K562 (cell line): ENCODE results near the gene LRFN4. TPM values are rescaled to one million over a fixed set of nuclear protein-coding genes. Genes with fewer than 3 reads are reported as not detected.
A peak's percentile ranks its signal among the peaks of the same experiment; 100 is the strongest.

Experiments used
- AFF1 ChIP-seq, 2 experiments: fragments of 450-650 bp; IDR thresholded peaks; 2 replicates each; pipeline ENCODE4 v1.6.1; 2018; ENCODE audit warnings: mild to moderate bottlenecking in 2 of 2, low read depth in 1 of 2; ENCODE audit not compliant: partially characterized antibody in 2 of 2
- E2F8 ChIP-seq: fragments of 450-650 bp; IDR thresholded peaks from 2 replicates; pipeline ENCODE4 v1.7.1; 2018; ENCODE audit warnings: mild to moderate bottlenecking, low read depth; ENCODE audit not compliant: partially characterized antibody
- EGR1 ChIP-seq: fragments of 450-650 bp; conservative IDR thresholded peaks from 2 replicates; pipeline ENCODE4 v1.6.1; 2017; ENCODE audit warnings: mild to moderate bottlenecking
- ETV6 ChIP-seq, 3 experiments: fragments of 150-350 bp in 1 of 3; sonication (generic) in 1 of 3; formaldehyde crosslinking in 1 of 3; IDR thresholded peaks; 2 replicates each; pipeline versions ENCODE4 v1.6.1 to v1.8.0; 2014 to 2022; ENCODE audit warnings: borderline replicate concordance in 2 of 3, low read depth in 2 of 3, antibody characterized with exemption in 1 of 3, low read length in 1 of 3, mild to moderate bottlenecking in 1 of 3, missing genetic modification reagents in 1 of 3
- IRF1 ChIP-seq: sonication (generic); formaldehyde crosslinking; IDR thresholded peaks from 2 replicates; pipeline ENCODE4 v1.8.0; 2022; ENCODE audit warnings: missing genetic modification reagents, mild to moderate bottlenecking, borderline replicate concordance
- MAFG ChIP-seq: fragments of 450-650 bp; conservative IDR thresholded peaks from 2 replicates; pipeline ENCODE4 v1.6.1; 2016; ENCODE audit warnings: missing genetic modification characterization, missing compliant biosample characterization
- NCOA6 ChIP-seq: fragments of 450-650 bp; IDR thresholded peaks from 2 replicates; pipeline ENCODE4 v1.6.1; 2017; ENCODE audit warnings: mild to moderate bottlenecking
- POLR3G ChIP-seq: IDR thresholded peaks from 2 replicates; pipeline ENCODE4 v1.6.1; 2011; ENCODE audit not compliant: insufficient read length, insufficient replicate concordance; ENCODE audit errors: extremely low read depth
- RCOR1 ChIP-seq, 2 experiments: IDR thresholded peaks; 2 replicates each; pipeline ENCODE4 v1.6.1; 2012; ENCODE audit warnings: low read depth in 2 of 2, low read length in 2 of 2, borderline replicate concordance in 1 of 2, improper control_type of control experiment in 1 of 2
- SIRT6 ChIP-seq: IDR thresholded peaks from one replicate; pipeline ENCODE4 v1.6.1; 2012; ENCODE audit warnings: low read depth, mild to moderate bottlenecking, control low read depth, inconsistent platforms, low read length, moderate library complexity
- SOX6 ChIP-seq: fragments of 450-650 bp; IDR thresholded peaks from 2 replicates; pipeline ENCODE4 v1.6.1; 2014; ENCODE audit warnings: mild to moderate bottlenecking
- TBL1XR1 ChIP-seq, 2 experiments: IDR thresholded peaks; 2 replicates each; pipeline ENCODE4 v1.6.1; 2012; ENCODE audit warnings: improper control_type of control experiment in 2 of 2, low read length in 2 of 2, mild to moderate bottlenecking in 1 of 2
- ZBTB17 ChIP-seq: fragments of 450-650 bp; formaldehyde crosslinking; IDR thresholded peaks from 2 replicates; pipeline ENCODE4 v1.4.0; 2020; ENCODE audit warnings: mild to moderate bottlenecking
- ZBTB9 ChIP-seq: fragments of 450-650 bp; formaldehyde crosslinking; IDR thresholded peaks from 2 replicates; pipeline ENCODE4 v1.4.0; 2020; ENCODE audit warnings: mild to moderate bottlenecking, moderate library complexity
- ZNF384 ChIP-seq: IDR thresholded peaks from 2 replicates; pipeline ENCODE4 v1.6.1; 2012; ENCODE audit warnings: low read depth, low read length, improper control_type of control experiment
- polyA plus RNA-seq, 8 experiments: library from polyadenylated mRNA; depleted of rRNA in 4 of 8; stranded (reverse) in 5 of 8; unstranded in 3 of 8; fragments of >200 nt; fragmentation: Nextera tagmentation in 2 of 8; fragmentation: Illumina TruSeq in 1 of 8; extraction: Ambion mirVana in 2 of 8; extraction: Trizol in 1 of 8; gene quantifications; 2 replicates each; pipeline versions ENCODE4 v1.2.1 to v1.2.3, GENCODE V29; 2011 to 2014; ENCODE audit warnings: inconsistent platforms in 1 of 8, missing spikeins in 1 of 8
- total RNA-seq, 7 experiments: library from RNA; depleted of rRNA in 6 of 7; stranded (reverse); fragments of >200 nt in 6 of 7; fragmentation: Illumina TruSeq in 2 of 7; extraction: Trizol in 2 of 7; gene quantifications; 2 replicates each; pipeline versions ENCODE4 v1.2.1 to v1.2.3, GENCODE V29; 2011 to 2021; ENCODE audit warnings: low replicate concordance in 1 of 7
- TF ChIP-seq, protein P1 (sequence below): IDR thresholded peaks from 2 replicates; pipeline ENCODE4 v1.6.1; 2012; ENCODE audit warnings: low read depth, low read length, improper control_type of control experiment, borderline replicate concordance

The LRFN4 gene
- total and polyA plus RNA-seq, 9 of the 15 experiments (the other 6 are each of a cell fraction or from before 2014, with no cell fraction given) = 0.10 to 60.1 (median 6.7) TPM

DNA sequence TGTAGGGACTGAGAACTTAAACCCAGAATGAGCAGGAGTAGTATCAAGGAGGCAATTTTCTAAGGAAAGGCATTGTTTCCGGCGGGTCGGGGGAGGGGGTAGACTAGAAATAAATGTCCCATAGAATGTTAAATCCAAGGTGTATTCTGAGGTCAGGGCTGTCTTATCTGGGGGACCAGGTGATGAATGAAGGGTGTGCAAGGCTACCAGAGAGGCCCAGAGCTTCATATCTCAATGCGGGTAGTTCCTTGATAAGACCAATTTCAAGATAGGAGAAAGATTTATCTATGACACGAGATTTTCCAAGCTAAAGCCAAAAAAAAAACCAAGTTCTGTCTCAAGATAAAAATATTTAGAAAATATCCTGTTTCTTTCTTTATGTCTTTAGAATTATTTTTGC, 21.9 kb upstream of the LRFN4 start (continued):
- TF ChIP-seq ZNF384 = no peak
- peak in 1 of 2 experiments; percentile 89; a peak in 2 of 4 replicates for TF ChIP-seq RCOR1 (IDR thresholded peaks at IDR 0.05; ENCODE audit: borderline replicate concordance in 1 of 2, low read depth in 2 of 2, low read length in 2 of 2)
- TF ChIP-seq NCOA6 = no peak
- no peak for TF ChIP-seq AFF1 (IDR thresholded peaks at IDR 0.05; ENCODE audit: low read depth in 1 of 2, partially characterized antibody in 2 of 2)
- TF ChIP-seq ETV6 (IDR thresholded peaks at IDR 0.05; ENCODE audit: borderline replicate concordance in 1 of 2, low read depth in 2 of 2, low read length in 1 of 2) = no peak
- TF ChIP-seq ETV6 (CRISPR knock-in tag; IDR thresholded peaks at IDR 0.05; ENCODE audit: borderline replicate concordance) = no peak
- TF ChIP-seq ZBTB17 (CRISPR knock-in tag) = no peak
- no peak for TF ChIP-seq POLR3G
- no peak for TF ChIP-seq SIRT6
- no peak for TF ChIP-seq EGR1
- TF ChIP-seq ZBTB9 (CRISPR knock-in tag) = 0 out of 2 replicates have a peak, but pooled peaks have one; percentile 14
- TF ChIP-seq IRF1 (CRISPR knock-in tag) = no peak
- 0 out of 4 replicates have a peak, but pooled peaks of 1 of the 2 experiments have one; percentile 13 for TF ChIP-seq TBL1XR1 (IDR thresholded peaks at IDR 0.05; ENCODE audit: low read length in 2 of 2)
- TF ChIP-seq SOX6 = peak; percentile 78
- TF ChIP-seq, protein P1, sequence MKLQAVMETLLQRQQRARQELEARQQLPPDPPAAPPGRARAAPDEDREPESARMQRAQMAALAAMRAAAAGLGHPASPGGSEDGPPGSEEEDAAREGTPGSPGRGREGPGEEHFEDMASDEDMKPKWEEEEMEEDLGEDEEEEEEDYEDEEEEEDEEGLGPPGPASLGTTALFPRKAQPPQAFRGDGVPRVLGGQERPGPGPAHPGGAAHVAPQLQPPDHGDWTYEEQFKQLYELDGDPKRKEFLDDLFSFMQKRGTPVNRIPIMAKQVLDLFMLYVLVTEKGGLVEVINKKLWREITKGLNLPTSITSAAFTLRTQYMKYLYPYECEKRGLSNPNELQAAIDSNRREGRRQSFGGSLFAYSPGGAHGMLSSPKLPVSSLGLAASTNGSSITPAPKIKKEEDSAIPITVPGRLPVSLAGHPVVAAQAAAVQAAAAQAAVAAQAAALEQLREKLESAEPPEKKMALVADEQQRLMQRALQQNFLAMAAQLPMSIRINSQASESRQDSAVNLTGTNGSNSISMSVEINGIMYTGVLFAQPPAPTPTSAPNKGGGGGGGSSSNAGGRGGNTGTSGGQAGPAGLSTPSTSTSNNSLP = 0 out of 2 replicates have a peak, but pooled peaks have one; percentile 36
- no peak for TF ChIP-seq MAFG (tag)
- no peak for TF ChIP-seq E2F8
